NCI-H1417 (cell line): ENCODE results near the gene SH3GLB1.

Experiments
- DNase-seq, 3 experiments: peaks; one replicate each; lab custom pipeline; 2025; lab: John Stamatoyannopoulos, UW

The SH3GLB1 gene

DNA sequence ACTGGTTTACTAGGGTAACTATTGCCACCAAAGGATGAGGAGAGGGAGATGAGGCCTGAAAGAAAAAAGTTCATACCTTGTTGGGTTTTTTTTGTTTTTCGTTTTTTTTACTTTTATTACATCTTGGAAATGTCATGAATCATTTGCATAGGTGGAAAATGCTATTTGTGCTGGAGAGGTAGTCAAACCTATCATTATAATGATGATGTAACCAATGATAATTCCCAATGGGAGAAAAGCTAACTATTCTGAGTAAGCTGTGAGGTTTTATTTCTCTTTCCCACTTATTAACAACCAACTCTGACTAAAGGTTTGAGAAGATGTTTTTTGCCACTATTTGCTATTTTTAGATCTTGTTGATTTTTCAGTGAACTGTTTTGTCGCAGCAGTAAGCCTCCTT is 29.0 kb downstream of the SH3GLB1 start:
- DNase-seq: peak in 2 of 3 experiments; percentile 32 to 51

DNA sequence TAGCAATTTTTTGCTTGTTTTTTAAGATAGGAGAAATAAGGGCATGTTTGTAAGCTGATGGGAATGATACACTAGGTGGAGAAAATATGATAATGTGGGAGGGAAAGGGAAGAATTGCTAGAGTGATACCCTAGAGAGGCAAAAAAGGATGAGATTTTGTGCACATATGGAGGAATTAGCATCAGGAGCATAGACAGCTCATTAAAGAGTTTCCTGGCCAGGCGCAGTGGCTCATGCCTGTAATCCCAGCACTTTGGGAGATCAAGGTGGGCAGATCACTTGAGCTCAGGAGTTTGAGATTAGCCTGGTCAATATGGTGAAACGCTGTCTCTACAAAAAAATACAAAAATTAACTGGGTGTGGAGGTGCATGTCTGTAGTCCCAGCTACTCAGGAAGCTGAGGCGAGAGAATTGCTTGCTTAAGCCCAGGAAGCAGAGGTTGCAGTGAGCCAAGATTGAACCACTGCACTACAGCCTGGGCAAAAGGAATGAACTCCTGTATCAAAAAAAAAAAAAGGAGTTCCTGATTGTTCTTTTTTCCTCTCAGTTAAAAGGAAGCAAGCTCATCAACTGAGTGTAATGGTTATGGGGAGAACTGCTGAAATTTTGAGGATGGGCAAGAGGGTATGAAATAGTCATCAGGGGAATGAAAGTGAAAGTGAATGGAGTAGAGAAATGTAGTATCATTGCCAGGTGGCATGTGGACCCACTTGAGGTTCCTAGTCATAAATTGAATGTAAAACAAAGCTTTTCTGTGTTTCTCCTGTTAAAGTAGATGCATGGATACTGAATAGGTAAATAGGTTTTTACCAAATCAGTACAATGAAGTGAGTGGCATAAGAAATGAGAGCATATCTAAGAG is 35.5 kb downstream of the SH3GLB1 start:
- no peak for DNase-seq

DNA sequence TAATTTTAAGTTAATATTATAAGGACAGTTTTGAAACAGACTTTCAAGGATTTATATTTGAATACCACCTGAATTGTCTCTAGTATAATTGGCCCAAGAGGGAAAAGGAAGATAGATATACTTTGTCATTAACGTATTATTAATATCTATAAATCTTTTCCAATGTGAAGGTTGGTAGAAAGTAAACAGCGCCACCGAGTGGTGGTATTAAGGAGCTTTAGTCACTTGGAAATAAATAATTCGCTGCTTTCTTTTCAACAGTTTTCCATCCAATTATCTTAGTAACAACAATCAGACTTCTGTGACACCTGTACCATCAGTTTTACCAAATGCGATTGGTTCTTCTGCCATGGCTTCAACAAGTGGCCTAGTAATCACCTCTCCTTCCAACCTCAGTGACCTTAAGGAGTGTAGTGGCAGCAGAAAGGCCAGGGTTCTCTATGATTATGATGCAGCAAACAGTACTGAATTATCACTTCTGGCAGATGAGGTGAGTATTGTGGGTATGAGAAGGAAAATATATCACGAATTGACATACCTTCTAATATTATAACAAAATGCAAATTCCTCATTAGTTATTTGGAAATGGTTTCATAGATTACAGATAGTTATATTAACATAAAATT is 37.7 kb downstream of the SH3GLB1 start:
- peak in 2 of 3 experiments; percentile 12 to 47 for DNase-seq

DNA sequence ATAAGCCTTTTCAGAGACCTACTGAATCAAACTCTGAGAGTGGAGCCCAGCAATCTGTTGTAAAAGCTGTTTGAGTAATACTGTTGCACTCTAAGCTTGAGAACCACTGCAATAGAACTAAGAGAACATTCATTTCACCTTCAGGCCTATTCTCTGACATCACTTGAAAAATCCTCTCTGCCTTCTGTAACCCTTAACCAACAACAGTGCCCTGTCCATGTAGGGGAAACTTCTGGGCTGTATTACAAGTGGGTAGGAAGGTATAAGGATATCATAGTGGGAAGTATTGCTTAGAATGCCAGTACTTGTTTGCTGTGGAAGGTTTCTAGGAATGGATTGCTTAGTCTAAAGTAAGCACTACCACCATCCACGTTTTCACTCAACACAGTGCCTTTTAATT is 42.9 kb downstream of the SH3GLB1 start:
- no peak for DNase-seq

DNA sequence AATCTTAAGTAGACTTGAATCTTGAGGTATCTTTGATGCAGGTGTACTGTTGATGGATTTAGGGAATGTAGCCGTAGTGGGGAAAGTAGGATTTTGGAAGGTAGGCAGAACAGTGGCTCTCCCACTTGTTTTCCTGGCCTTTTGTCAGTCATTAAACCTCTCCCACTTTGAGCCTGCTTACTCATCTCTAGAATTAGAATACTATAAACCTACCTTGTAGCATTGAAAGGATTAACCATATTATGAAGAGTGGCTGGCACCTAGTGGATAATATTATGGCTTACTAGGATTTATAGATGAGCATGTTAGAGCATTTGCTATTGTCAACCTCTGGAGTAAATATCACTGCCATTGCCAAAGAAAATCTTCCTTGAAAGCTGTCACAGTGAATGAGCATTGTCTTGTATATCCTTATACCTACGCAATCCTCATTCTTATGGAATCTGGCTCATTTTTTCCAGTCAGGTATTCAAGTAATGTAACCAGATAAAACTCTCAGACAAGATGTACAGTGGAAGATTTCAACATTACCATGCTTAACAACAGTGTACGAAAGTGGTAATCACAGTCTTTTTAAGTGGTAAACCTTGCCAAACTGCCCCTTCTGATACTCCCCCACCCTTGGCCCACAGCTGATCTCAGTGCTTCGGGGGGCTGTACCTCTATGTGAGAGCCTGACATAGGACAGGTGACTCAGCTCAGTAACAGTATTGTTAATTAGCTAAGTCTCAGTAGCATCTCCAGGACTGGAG is 44.4 kb downstream of the SH3GLB1 start:
- DNase-seq: no peak

DNA sequence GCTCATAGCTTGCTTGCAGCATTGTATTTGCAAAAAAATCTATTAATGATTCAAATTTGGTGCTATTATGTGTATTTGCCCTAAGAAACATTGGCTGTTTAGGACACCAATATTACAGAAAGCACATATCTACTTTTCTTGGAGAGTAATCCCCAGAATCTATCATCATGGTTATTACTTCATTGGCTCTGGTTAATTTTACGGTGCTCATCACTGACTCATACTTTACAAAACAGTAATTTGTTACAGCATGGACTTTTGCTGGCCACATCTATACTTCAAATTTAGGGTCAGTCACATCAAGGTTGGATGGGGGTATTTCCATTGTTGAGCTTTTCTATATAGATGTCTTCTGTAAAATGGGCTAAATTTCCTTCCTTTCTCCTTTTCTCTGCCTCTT is 45.7 kb downstream of the SH3GLB1 start:
- DNase-seq: no peak

DNA sequence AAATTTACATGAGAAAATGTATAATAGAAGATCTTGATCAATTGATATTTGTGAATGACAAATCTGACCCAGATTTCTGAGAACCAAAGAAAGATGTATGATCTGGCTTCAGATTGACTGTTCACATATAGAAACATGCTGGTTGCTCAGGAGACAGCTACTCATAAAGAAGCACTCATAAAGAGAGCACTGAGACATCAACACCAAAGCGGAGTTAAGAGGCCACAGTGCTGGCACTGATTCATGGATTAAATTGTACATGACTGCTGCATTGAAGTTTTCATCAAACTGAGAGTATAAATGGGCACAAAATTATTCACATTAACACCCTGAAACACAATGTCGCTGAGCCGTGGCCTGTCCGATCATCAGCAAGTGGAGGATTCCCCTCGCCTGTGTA is 46.2 kb downstream of the SH3GLB1 start:
- peak in 1 of 3 experiments; percentile 45 for DNase-seq

DNA sequence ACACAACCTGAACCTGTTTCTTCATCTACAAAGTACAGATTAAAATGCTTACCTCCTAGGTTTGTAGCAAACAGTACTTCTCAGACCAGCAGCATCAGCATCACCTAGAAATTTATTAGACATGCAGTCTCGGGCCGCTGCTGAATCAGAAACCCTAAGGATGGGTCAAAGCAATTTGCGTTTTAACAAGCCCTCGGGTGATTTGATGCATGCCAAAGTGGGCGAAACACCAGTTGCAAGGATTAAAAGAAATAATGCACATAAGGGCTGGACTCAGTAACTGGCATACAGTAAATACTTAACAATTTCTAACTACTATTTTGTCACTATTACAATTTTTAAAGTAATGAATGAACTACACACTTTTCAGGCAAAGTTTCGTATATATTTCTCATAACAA is 47.5 kb downstream of the SH3GLB1 start:
- DNase-seq: no peak

DNA sequence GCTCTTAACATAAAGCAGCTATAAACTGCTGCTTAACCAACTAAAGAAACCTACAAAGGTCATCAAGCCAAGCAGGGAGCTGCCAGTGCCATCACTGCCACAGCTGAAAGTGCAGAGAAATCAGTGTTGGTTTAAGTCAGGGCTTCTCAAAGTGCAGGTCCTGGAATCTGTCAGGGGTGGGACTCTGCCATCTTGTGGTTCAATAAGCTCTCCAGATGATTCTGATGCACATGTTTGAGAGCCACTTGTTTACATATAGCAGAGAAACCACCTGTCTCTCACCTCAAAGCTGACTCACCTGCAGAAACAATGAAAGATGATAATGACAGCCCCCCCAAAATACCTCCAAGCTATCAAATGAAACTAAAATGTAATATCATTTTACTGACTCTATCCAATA is 49.3 kb downstream of the SH3GLB1 start:
- peak; percentile 47 to 78 (median 69) for DNase-seq

DNA sequence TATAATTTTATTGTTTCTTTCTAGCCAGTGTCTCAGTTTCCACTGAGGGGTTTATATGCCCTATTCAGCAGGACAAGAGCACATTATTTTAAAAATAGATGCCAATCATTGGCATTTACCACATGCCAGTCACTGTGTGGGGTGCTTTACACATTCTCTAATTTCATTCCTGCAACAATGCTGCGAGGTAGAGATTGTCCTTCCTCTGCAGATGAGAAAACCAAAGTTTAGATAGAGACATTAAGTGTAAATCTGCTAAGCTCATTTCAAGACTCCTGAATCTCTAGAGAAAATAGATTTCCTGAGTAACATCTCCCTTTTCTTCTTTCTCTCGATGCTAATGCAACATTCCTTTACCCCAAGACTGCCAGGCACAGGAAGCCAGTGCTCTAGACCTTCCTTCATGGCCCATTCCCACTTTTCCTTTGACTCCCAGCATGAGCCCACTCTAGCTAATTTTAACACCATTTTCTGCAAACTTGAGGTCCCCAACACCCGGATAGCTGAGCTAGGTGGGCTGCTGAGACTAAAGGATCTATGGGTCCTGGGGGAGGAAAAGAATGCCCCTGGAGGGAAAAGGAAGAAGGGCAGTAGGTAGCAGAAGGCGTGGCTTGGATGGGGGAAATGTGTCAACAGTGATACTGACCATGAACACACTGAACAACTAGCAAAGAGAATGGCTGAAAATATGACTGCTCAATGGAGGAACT is 50.0 kb downstream of the SH3GLB1 start:
- no peak for DNase-seq

DNA sequence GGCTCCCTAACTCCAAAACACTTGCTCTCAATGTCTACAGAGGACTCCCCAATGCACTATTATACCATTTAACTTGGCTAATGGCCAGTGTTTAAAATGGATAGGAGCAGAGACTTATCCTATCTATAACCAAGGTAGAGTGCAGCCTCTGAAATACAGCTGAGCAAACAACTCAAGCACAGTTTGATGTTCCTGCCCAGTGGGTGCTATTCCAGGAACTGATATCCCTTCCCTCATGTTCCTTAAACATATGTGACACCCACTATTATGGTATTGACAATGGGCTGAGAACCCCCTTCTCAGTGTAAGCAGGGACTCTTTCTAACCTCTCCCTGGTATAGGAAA is 51.7 kb downstream of the SH3GLB1 start:
- DNase-seq: peak; percentile 78 to 95 (median 87)

DNA sequence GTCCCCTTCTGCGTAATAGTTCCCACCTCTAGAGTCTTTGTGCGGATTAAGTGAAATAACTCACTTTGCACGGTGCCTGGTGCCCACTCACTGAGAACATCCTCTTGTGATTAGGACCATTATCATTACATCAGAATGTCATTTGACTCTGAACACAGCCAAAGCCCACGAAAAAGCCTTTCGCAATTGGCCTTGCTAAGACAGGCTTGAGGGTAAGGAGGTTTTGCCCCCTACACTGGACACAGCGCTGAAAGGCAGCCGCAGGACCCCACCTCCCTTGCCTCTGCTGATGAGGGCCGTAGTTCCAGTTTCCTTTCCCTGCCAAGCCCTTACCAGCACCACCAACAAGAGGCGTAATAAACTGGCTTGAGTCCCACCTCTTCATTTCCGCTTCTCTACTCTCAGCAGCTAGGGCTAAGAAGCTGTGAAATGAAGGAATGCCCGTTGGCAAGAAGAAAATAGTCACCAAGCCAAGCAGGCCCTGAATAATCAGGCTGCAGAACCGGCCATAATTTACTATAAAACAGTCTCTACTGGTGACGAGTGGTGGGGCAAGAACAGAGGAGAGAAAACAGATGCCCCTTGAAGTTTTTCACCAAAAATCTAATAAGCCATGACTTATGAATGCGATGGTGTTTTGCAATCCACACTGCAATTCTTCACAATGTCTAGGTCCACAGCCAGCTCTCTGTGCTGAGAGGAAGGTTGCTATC is 53.1 kb downstream of the SH3GLB1 start:
- DNase-seq: no peak

DNA sequence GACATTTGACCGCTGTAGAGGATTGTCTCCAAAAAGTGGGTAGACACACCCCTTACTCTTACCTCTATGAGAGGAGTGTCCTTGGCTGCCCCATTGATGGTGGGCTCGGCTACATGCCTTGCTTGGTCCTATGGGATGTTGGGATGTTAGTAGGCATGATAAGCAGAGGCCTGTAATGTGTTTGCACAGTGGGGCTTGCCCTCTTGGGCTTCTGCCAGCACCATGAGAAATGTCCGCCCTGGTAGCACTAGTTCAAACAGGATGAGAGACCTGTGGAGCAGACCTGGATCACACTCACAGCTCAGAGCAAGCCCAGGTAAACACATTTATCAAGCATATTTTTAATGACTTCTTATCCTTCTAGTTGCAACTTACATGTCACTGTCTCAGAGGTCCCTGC is 54.2 kb downstream of the SH3GLB1 start:
- DNase-seq: peak in 2 of 3 experiments; percentile 24 to 54

DNA sequence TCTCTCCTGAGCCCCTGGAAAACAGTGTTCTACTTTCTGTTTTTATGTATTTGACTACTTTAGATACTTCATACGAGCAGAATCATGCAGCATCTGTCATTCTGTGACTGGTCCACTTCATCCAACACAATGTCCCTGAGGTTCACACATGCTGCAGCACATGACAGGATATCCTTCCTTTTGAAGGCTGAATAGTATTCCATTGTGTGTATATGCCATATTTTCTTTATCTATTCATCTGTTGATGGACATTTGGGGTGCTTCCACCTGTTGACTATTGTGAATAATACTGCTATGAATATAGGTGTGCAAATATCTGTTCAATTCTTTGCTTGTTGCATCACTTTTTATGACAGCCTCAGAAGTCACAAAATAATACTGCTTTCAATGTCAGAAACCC is 55.8 kb downstream of the SH3GLB1 start:
- no peak for DNase-seq

DNA sequence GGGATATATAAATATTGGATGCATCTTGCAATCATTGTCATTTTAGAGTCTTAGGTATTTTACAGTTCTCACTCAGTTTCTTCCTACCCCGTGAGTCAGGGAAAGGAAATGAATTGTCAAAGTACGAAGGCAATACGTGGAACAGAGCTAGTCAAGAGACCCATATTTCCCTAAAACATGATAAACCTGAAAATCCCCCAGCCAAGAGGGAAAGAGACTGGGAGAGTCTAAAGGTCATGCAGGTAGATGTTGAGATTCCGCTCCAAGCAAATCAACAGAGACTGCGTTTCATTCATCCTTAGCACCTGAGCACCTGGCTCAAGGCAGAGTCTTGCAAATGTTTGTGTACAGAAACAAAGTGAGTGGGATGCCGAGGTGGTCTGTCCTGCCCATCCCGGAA is 58.0 kb downstream of the SH3GLB1 start:
- no peak for DNase-seq

DNA sequence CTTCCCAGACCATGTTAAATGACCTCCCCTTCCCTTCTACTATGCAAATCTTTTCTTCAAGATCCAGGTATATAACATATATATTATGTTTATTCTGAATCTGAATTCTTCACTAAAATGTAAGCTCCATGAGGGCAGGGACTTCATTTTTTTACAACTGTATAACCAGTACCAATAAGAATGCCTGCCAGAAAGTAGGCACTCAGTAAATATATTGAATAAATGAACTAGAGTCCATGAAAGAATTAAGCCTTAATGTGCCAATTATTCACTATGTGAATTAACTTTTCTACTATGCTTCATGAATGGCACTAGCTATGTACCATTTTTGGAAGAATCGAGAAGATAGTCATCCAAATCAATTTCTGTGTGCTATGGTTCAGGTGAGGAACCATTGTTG is 60.1 kb downstream of the SH3GLB1 start:
- no peak for DNase-seq

DNA sequence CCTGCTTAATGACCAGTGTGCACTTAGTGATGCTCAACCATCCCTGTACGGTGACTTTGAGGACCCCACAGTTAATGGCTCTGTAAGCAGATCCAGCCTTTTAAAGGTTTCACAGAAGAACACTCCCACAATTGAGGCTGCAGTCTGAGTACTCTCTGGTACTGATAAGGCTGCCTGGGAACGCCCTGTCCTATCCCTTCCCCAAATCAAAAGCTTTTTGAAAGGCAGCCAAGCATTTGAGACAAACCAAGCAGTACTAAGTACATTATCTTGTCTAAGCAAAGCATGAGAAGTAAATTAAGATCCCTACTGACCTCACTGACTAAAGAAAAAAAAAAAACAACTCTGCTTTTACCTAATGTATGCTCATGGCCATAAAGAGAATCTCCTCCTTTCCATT is 60.7 kb downstream of the SH3GLB1 start:
- peak in 2 of 3 experiments; percentile 8 to 93 for DNase-seq

DNA sequence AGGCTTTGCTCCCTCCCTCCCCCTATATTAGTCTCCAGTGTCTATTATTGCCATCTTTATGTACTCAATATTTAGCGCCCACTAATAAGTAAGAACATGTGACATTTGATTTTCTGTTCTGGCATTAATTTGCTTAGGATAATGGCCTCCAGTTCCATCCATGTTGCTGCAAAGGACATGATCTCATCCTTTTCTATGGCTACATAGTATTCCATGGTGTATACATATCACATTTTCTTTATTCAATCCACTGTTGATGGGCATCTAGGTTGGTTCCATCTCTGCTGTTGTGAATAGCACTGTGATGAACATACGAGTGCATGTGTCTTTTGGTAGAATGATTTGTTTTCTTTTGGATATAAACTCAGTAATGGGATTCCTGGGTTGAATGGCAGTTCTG is 61.3 kb downstream of the SH3GLB1 start:
- DNase-seq: no peak

DNA sequence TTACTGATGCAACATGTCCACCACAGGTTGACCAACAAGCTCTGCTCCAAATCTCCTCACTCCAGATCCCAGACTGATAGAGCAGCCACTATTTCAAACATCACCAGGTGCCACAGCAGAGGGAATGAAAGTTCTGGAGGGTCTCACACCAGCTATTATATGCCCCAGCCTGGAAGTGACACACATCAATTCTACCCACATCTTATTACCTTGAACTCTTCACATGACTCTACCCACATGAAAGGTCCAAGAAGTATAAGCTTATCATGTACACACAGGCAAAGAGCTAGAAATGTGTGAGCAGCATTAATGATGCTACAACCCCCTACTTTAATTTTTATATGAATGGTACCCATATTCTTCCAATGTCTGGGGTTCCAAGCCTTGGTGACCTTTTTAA is 64.2 kb downstream of the SH3GLB1 start:
- DNase-seq: no peak

DNA sequence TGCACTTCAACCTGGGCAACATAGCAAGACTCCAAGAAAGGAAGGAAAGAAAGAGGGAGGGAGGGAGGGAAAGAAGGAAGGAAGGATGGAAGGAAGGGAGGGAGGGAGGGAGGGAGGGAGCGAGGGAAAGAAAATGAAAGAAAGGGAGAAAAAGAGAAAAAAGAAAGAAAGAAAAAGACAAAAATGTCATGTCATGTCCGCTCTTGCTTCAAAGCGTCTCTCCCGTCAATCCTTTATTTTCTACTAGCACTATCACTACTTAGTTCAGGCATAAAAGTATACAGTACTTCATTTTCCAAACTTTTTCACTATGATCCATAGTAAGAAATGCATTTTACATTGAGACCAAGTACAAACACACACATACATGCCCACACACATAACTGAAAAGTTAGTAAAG is 64.7 kb downstream of the SH3GLB1 start:
- no peak for DNase-seq
